Neutrophil (primary cell): ENCODE data around the gene PLOD2.

ENCODE experiments used
- H3K27ac ChIP-seq: fragments of 200-600 bp; sonication (generic); 2 replicates; pipeline ENCODE4 v1.5.1; 2016; ENCODE audit warnings: mild to moderate bottlenecking, moderate library complexity
- H3K27me3 ChIP-seq: fragments of 200-600 bp; sonication (generic); 2 replicates; pipeline ENCODE4 v1.6.0; 2016; ENCODE audit warnings: mild to moderate bottlenecking
- H3K36me3 ChIP-seq: fragments of 200-600 bp; sonication (generic); 2 replicates; pipeline ENCODE4 v1.5.1; 2017
- H3K4me1 ChIP-seq, 2 experiments: fragments of 200-600 bp in 1 of 2; sonication (generic) in 1 of 2; 1 replicate in 1 of 2; 2 replicates in 1 of 2; pipeline versions ENCODE4 v1.5.1 to v1.6.1; 2013 to 2016; ENCODE audit warnings: low read depth in 1 of 2, low read length in 1 of 2, mild to moderate bottlenecking in 1 of 2, moderate library complexity in 1 of 2; ENCODE audit not compliant: control insufficient read depth in 1 of 2, insufficient read depth in 1 of 2
- H3K4me3 ChIP-seq, 2 experiments: fragments of 200-600 bp in 1 of 2; sonication (generic) in 1 of 2; 1 replicate in 1 of 2; 2 replicates in 1 of 2; pipeline ENCODE4 v1.5.1; 2013 to 2016; ENCODE audit warnings: low read depth in 1 of 2, low read length in 1 of 2, mild to moderate bottlenecking in 1 of 2, moderate library complexity in 1 of 2
- H3K9me3 ChIP-seq: fragments of 200-600 bp; sonication (generic); 2 replicates; pipeline ENCODE4 v1.5.1; 2016
- TF ChIP-seq, protein P1 (sequence below): fragments of 200-600 bp; sonication (generic); IDR thresholded peaks from 2 replicates; pipeline ENCODE4 v1.5.1; 2016; ENCODE audit warnings: antibody characterized with exemption

PLOD2 gene

DNA sequence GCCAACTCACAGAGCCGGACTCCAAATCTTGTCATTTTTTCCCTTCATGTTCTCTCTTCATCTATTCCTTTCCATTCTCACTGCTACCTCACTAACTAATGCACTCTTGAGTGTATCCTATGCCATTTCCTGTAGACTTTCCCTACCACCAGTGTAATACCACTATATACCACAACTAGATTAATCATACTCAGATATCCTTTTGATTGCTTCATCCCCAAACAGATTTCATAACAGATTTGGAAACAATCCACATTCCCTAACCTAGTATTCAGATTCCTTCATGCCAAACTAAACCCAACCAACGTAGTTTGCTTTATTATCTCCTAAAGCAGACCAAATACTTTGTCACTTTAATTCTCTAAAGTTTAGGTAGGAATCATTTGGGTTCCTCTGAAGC is 2.6 kb upstream of the PLOD2 start:
- TF ChIP-seq, protein P1, sequence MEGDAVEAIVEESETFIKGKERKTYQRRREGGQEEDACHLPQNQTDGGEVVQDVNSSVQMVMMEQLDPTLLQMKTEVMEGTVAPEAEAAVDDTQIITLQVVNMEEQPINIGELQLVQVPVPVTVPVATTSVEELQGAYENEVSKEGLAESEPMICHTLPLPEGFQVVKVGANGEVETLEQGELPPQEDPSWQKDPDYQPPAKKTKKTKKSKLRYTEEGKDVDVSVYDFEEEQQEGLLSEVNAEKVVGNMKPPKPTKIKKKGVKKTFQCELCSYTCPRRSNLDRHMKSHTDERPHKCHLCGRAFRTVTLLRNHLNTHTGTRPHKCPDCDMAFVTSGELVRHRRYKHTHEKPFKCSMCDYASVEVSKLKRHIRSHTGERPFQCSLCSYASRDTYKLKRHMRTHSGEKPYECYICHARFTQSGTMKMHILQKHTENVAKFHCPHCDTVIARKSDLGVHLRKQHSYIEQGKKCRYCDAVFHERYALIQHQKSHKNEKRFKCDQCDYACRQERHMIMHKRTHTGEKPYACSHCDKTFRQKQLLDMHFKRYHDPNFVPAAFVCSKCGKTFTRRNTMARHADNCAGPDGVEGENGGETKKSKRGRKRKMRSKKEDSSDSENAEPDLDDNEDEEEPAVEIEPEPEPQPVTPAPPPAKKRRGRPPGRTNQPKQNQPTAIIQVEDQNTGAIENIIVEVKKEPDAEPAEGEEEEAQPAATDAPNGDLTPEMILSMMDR, result no peak
- no peaks in the 10 kb centered on the region for H3K36me3 ChIP-seq
- H3K9me3 ChIP-seq, result no peaks in the 10 kb centered on the region
- H3K27me3 ChIP-seq, result peaks cover 73% of the 10 kb centered on the region
- peaks cover 7 to 16% of the 10 kb centered on the region in 2 experiments for H3K4me1 ChIP-seq
- H3K27ac ChIP-seq, result no peak overlapping the region
- H3K4me3 ChIP-seq, result no peak overlapping the region

DNA sequence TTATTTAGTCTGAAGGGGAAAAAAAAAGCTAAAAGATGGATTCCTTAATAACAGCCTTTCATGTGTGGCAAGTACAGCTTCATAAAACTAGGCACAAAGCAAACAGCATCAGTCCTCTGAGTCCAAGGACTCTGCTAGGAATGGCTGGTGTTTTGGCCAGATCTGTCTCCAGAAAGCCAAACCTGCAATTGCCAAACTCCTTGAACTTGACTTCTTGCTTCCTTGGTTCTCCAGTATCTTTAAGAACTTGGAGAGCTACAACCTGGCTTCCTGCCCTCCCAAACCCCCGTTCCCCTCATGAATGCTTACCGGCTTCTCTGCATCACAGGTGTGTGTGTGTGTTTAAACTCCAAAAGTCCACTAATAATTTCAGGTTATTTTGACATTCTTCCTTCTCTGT is 1.6 kb upstream of the PLOD2 start:
- Histone ChIP-seq H3K4me3 (no peak overlapping the region), H3K27ac (no peak overlapping the region)

DNA sequence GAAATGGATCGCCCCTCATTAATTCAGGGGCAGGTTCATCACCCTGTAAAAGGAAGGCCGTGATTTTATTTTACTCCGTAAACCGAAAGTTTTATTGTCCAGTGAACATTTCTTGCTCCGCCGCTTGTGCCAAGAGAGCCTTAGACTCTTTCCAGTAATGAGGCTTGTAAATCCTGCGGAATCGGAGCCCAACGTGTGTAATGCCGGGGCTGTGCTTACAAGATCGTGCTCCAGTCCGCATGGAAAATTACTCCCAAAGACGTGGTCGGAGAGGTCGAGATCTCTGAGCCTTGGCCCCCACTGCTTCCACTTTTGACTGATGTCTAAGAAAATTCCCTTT is 649 bp upstream of the PLOD2 start:
- peak overlapping the region in 1 of 2 experiments; percentile 43 for H3K4me3 ChIP-seq
- H3K4me1 ChIP-seq, result peaks cover 7 to 16% of the 10 kb centered on the region in 2 experiments

More for the DNA sequence above, 1.6 kb upstream of the PLOD2 start:
- H3K4me1 ChIP-seq, result peaks cover 7 to 16% of the 10 kb centered on the region in 2 experiments
- no peaks in the 10 kb centered on the region for H3K36me3 ChIP-seq
- H3K27me3 ChIP-seq, result peaks cover 83% of the 10 kb centered on the region
- H3K9me3 ChIP-seq, result no peaks in the 10 kb centered on the region
- TF ChIP-seq, protein P1, result no peak

DNA sequence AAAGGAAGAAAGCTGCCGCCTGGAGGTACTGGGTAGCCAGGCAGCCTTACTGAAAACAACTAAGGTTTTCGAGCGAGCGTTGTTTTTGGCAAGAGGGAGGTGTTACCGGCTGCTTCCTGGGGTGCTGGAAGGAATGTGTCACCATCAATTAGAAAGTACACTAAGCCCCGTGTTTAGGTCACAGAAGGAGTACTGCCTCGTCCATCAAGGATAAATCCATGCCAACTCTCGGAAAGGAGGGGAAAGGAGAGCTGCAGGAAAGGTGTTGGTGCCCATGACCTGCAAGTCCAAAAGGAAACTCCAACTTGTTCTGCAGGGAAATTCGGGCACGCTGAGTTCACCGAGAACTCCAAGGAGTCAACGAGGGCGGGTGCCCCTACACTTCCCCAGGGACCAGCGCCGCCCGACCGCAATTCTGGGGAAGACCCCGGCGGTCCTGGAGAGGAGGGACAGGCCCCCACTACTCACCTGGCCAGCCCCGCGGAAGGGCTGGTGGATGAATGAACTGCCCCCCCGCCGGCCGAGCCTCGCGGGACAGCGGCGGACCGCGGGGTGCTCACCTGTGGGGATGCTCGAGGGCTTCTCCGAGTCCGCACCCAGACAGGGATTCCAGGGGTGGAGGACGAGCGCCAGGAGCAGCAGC is 542 bp downstream of the PLOD2 start:
- H3K4me1 ChIP-seq, result peaks cover 7 to 16% of the 10 kb centered on the region in 2 experiments
- H3K27me3 ChIP-seq, result peaks cover 89% of the 10 kb centered on the region
- H3K36me3 ChIP-seq, result no peaks in the 10 kb centered on the region
- TF ChIP-seq, protein P1, result no peak
- H3K4me3 ChIP-seq, result peak overlapping the region in 1 of 2 experiments; percentile 43
- no peaks in the 10 kb centered on the region for H3K9me3 ChIP-seq
- no peak overlapping the region for H3K27ac ChIP-seq

More for the DNA sequence above, 649 bp upstream of the PLOD2 start:
- peaks cover 93% of the 10 kb centered on the region for H3K27me3 ChIP-seq
- TF ChIP-seq, protein P1, result no peak
- H3K36me3 ChIP-seq, result no peaks in the 10 kb centered on the region
- no peaks in the 10 kb centered on the region for H3K9me3 ChIP-seq
- no peak overlapping the region for H3K27ac ChIP-seq

DNA sequence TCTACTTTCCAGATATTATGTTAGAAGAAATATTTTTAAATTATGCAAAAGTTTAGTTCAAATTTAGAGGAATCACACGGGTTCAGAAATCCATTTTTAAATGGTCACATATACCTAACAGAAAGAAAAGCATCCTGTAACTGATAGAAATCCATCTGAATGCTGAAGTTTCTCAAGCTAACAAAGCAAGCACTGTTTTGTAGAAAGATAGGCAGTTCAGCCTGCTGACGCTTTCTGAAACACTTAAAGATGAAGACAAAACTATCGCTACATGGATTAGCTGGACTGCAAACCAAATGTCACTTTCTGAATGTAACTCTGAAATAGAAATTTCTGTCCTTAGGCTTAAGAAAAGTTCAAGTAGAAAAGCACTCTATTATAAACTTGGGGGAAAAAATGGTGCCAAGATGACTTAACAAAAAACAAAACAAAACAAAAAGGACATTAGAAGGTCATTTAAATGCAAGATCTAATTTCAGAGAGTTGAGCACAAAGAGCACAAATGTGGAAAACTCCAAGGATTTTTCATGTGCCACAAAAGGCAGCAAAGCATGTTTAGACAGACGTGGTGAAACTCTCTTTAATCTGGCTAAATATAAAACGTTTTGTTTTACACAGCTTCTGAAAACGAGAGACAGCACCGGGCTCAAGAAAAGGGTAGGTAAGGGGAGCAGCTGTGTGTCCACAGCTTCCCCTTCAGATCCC is 1.2 kb downstream of the PLOD2 start:
- Histone ChIP-seq H3K36me3 (no peaks in the 10 kb centered on the region), H3K27ac (no peak overlapping the region), H3K27me3 (peaks cover 83% of the 10 kb centered on the region), H3K4me1 (peaks cover 7 to 16% of the 10 kb centered on the region in 2 experiments), H3K4me3 (no peak overlapping the region), H3K9me3 (no peaks in the 10 kb centered on the region)
- TF ChIP-seq, protein P1, result no peak
